Activated CD4-positive, alpha-beta memory T cell treated with anti-CD3 and anti-CD28 coated beads for 36 hours (primary cell): Measurements from ENCODE around the gene GSKIP. TPM values are rescaled to one million over a fixed set of nuclear protein-coding genes. Genes with fewer than 3 reads are reported as not detected.

Experiments used
- CTCF ChIA-PET: fragments of 350-600 bp; sonication (Branson Sonifier 250); formaldehyde crosslinking; loops from one replicate; lab custom pipeline; 2021; ENCODE audit warnings: antibody characterized with exemption, inconsistent platforms; lab: Charles Lee
- POLR2A ChIA-PET: fragments of 350-600 bp; sonication (Branson Sonifier 250); formaldehyde crosslinking; loops from one replicate; lab custom pipeline; 2021; ENCODE audit warnings: antibody characterized with exemption; lab: Charles Lee
- DNase-seq: peaks from one replicate; pipeline ENCODE4 v3.0.0-alpha.2; 2020
- H3K27ac Mint-ChIP-seq: one replicate; pipeline ENCODE4 v1.8.0; 2021; ENCODE audit warnings: mixed read lengths
- H3K27me3 Mint-ChIP-seq: one replicate; pipeline ENCODE4 v1.8.0; 2021; ENCODE audit warnings: mixed read lengths
- H3K36me3 Mint-ChIP-seq: one replicate; pipeline ENCODE4 v1.8.0; 2021; ENCODE audit warnings: mixed read lengths
- H3K4me1 Mint-ChIP-seq: one replicate; pipeline ENCODE4 v1.8.0; 2021; ENCODE audit warnings: low read depth, mixed read lengths
- H3K4me3 Mint-ChIP-seq: one replicate; pipeline ENCODE4 v1.8.0; 2021; ENCODE audit warnings: mild to moderate bottlenecking, mixed read lengths
- H3K9me3 Mint-ChIP-seq: one replicate; pipeline ENCODE4 v1.8.0; 2021; ENCODE audit warnings: mixed read lengths
- intact Hi-C: fragments of 100-400 bp; cut with micrococcal nuclease; formaldehyde crosslinking; loops from one replicate; pipeline ENCODE4 v1.15.1; 2023
- total RNA-seq, 2 experiments: library from RNA; stranded (reverse); gene quantifications; one replicate each; pipeline ENCODE4 v1.2.3, GENCODE V29; 2021

The GSKIP gene
- total RNA-seq, 2 experiments from 2014 or later: 22.8 to 29.7 TPM

GRCh38 chr14:96354246-96354645 is 9.1 kb upstream of the GSKIP start:
- CTCF ChIA-PET: interaction anchor here (0.9 kb wide), 1 partner anchor 70 kb away, joined by 3 read pairs; no protein-coding TSS in a partner anchor
- Mint-ChIP-seq H3K4me3 (no peak overlapping the region), H3K27me3 (no peaks in the 10 kb centered on the region), H3K27ac (no peak overlapping the region), H3K36me3 (peaks cover 9% of the 10 kb centered on the region), H3K4me1 (peaks cover 21% of the 10 kb centered on the region), H3K9me3 (no peaks in the 10 kb centered on the region)
- POLR2A ChIA-PET: no interaction called here
- no peak for DNase-seq
- intact Hi-C loops: no loop called here

GRCh38 chr14:96357216-96357615 is 6.1 kb upstream of the GSKIP start:
- Mint-ChIP-seq H3K9me3 (no peaks in the 10 kb centered on the region), H3K4me1 (peaks cover 38% of the 10 kb centered on the region), H3K27me3 (no peaks in the 10 kb centered on the region), H3K4me3 (no peak overlapping the region), H3K27ac (no peak overlapping the region), H3K36me3 (peaks cover 9% of the 10 kb centered on the region)
- POLR2A ChIA-PET: no interaction called here
- no peak for DNase-seq
- intact Hi-C loops: no loop called here
- CTCF ChIA-PET: no interaction called here

GRCh38 chr14:96359959-96360358 is 3.4 kb upstream of the GSKIP start:
- Mint-ChIP-seq H3K4me1 (peaks cover 48% of the 10 kb centered on the region), H3K27me3 (no peaks in the 10 kb centered on the region), H3K9me3 (no peaks in the 10 kb centered on the region), H3K27ac (no peak overlapping the region), H3K4me3 (no peak overlapping the region), H3K36me3 (peaks cover 4% of the 10 kb centered on the region)
- intact Hi-C loops: loop anchor here (5.0 kb wide), 1 partner anchor 828 kb away; no protein-coding TSS in a partner anchor
- POLR2A ChIA-PET: no interaction called here
- no peak for DNase-seq
- CTCF ChIA-PET: no interaction called here

- ChIA-PET POLR2A (no interaction called here), CTCF (no interaction called here)
- H3K27me3 Mint-ChIP-seq: no peaks in the 10 kb centered on the region
- DNase-seq: peak; percentile 71
- H3K4me3 Mint-ChIP-seq: peak overlapping the region; percentile 81
- H3K27ac Mint-ChIP-seq: peak overlapping the region; percentile 83
- peaks cover 51% of the 10 kb centered on the region for H3K4me1 Mint-ChIP-seq
- no peaks in the 10 kb centered on the region for H3K9me3 Mint-ChIP-seq
- peaks cover 2% of the 10 kb centered on the region for H3K36me3 Mint-ChIP-seq
- intact Hi-C loops: loop anchor here (1.0 to 5.0 kb wide), 3 partner anchors 62 to 830 kb away; partner anchors contain the start of gene VRK1
Observed at GRCh38 chr14:96362071-96362964, 1.0 kb upstream of the GSKIP start.

GRCh38 chr14:96363751-96364336 is 518 bp downstream of the GSKIP start:
- ChIA-PET CTCF (no interaction called here), POLR2A (interaction anchor here (1.1 kb wide), 1 partner anchor 9 kb away, joined by 3 read pairs; no protein-coding TSS in a partner anchor)
- peak; percentile 49 for DNase-seq
- peak overlapping the region; percentile 56 for H3K27ac Mint-ChIP-seq
- peak overlapping the region; percentile 83 for H3K4me3 Mint-ChIP-seq
- H3K36me3 Mint-ChIP-seq: peaks cover 5% of the 10 kb centered on the region
- H3K4me1 Mint-ChIP-seq: peaks cover 52% of the 10 kb centered on the region
- no peaks in the 10 kb centered on the region for H3K27me3 Mint-ChIP-seq
- H3K9me3 Mint-ChIP-seq: no peaks in the 10 kb centered on the region
- intact Hi-C loops: loop anchor here (1.0 to 5.0 kb wide), 4 partner anchors 27 to 832 kb away; partner anchors contain the start of genes PAPOLA and VRK1

GRCh38 chr14:96364962-96365361 is 1.6 kb downstream of the GSKIP start:
- POLR2A ChIA-PET: no interaction called here
- H3K4me3 Mint-ChIP-seq: peak overlapping the region; percentile 83

GRCh38 chr14:96368534-96368933 is 5.2 kb downstream of the GSKIP start:
- peaks cover 5% of the 10 kb centered on the region for H3K36me3 Mint-ChIP-seq
- ChIA-PET POLR2A (interaction anchor here (0.9 kb wide), 1 partner anchor 8 kb away, joined by 3 read pairs; no protein-coding TSS in a partner anchor), CTCF (no interaction called here)

More at GRCh38 chr14:96364962-96365361, 1.6 kb downstream of the GSKIP start:
- CTCF ChIA-PET: no interaction called here
- no peak for DNase-seq
- Mint-ChIP-seq H3K9me3 (no peaks in the 10 kb centered on the region), H3K27ac (peak overlapping the region; percentile 54), H3K36me3 (peaks cover 5% of the 10 kb centered on the region), H3K4me1 (peaks cover 46% of the 10 kb centered on the region), H3K27me3 (no peaks in the 10 kb centered on the region)
- intact Hi-C loops: loop anchor here (5.0 kb wide), 1 partner anchor 833 kb away; no protein-coding TSS in a partner anchor

GRCh38 chr14:96370528-96370927 is 7.2 kb downstream of the GSKIP start:
- H3K27ac Mint-ChIP-seq: no peak overlapping the region
- intact Hi-C loops: no loop called here
- no peaks in the 10 kb centered on the region for H3K27me3 Mint-ChIP-seq
- ChIA-PET CTCF (interaction anchor here (1.6 kb wide), 1 partner anchor 21 kb away, joined by 3 read pairs; the partner anchor contains the start of gene AK7), POLR2A (no interaction called here)
- DNase-seq: no peak
- H3K9me3 Mint-ChIP-seq: no peaks in the 10 kb centered on the region
- H3K36me3 Mint-ChIP-seq: peaks cover 12% of the 10 kb centered on the region
- H3K4me1 Mint-ChIP-seq: peaks cover 19% of the 10 kb centered on the region
- no peak overlapping the region for H3K4me3 Mint-ChIP-seq

More at GRCh38 chr14:96368534-96368933, 5.2 kb downstream of the GSKIP start:
- H3K4me1 Mint-ChIP-seq: peaks cover 30% of the 10 kb centered on the region
- H3K27ac Mint-ChIP-seq: no peak overlapping the region
- H3K4me3 Mint-ChIP-seq: no peak overlapping the region
- no peaks in the 10 kb centered on the region for H3K9me3 Mint-ChIP-seq
- no peak for DNase-seq
- no peaks in the 10 kb centered on the region for H3K27me3 Mint-ChIP-seq
- intact Hi-C loops: no loop called here

- no peaks in the 10 kb centered on the region for H3K9me3 Mint-ChIP-seq
- no peaks in the 10 kb centered on the region for H3K27me3 Mint-ChIP-seq
- no peak overlapping the region for H3K27ac Mint-ChIP-seq
- intact Hi-C loops: no loop called here
- CTCF ChIA-PET: interaction anchor here (0.6 kb wide), 1 partner anchor 125 kb away, joined by 3 read pairs; no protein-coding TSS in a partner anchor
- peaks cover 9% of the 10 kb centered on the region for H3K36me3 Mint-ChIP-seq
- peaks cover 12% of the 10 kb centered on the region for H3K4me1 Mint-ChIP-seq
- H3K4me3 Mint-ChIP-seq: no peak overlapping the region
- POLR2A ChIA-PET: no interaction called here
- no peak for DNase-seq
Observed at GRCh38 chr14:96373538-96373937, 10.2 kb downstream of the GSKIP start.

- ChIA-PET POLR2A (no interaction called here), CTCF (interaction anchor here (0.5 kb wide), 1 partner anchor 51 kb away, joined by 3 read pairs; no protein-coding TSS in a partner anchor)
- Mint-ChIP-seq H3K36me3 (peaks cover 7% of the 10 kb centered on the region), H3K27me3 (no peaks in the 10 kb centered on the region), H3K4me3 (no peak overlapping the region), H3K27ac (no peak overlapping the region), H3K4me1 (peaks cover 6% of the 10 kb centered on the region), H3K9me3 (no peaks in the 10 kb centered on the region)
- intact Hi-C loops: no loop called here
- DNase-seq: no peak
Observed at GRCh38 chr14:96376093-96376492, 12.8 kb downstream of the GSKIP start.

GRCh38 chr14:96380735-96381134 is 17.4 kb downstream of the GSKIP start:
- H3K36me3 Mint-ChIP-seq: peaks cover 9% of the 10 kb centered on the region
- no peaks in the 10 kb centered on the region for H3K9me3 Mint-ChIP-seq
- no peak overlapping the region for H3K27ac Mint-ChIP-seq
- H3K4me3 Mint-ChIP-seq: no peak overlapping the region
- ChIA-PET CTCF (no interaction called here), POLR2A (interaction anchor here (1.6 kb wide), 1 partner anchor 10 kb away, joined by 5 read pairs; no protein-coding TSS in a partner anchor)
- peak; percentile 17 for DNase-seq
- H3K4me1 Mint-ChIP-seq: peaks cover 3% of the 10 kb centered on the region
- intact Hi-C loops: no loop called here
- H3K27me3 Mint-ChIP-seq: no peaks in the 10 kb centered on the region

GRCh38 chr14:96383445-96383844 is 20.1 kb downstream of the GSKIP start:
- Mint-ChIP-seq H3K4me3 (no peak overlapping the region), H3K36me3 (peaks cover 13% of the 10 kb centered on the region), H3K4me1 (no peaks in the 10 kb centered on the region), H3K9me3 (no peaks in the 10 kb centered on the region), H3K27ac (no peak overlapping the region), H3K27me3 (no peaks in the 10 kb centered on the region)
- intact Hi-C loops: no loop called here
- no peak for DNase-seq
- ChIA-PET POLR2A (no interaction called here), CTCF (no interaction called here)
